LHCN-M2 (cell line): ENCODE measurements around the gene JAK3. TPM values are rescaled to one million over a fixed set of nuclear protein-coding genes. Genes with fewer than 3 reads are reported as not detected.
"Not testable (repeated sequence)": the region's sequence is repeated elsewhere in the genome, so short reads cannot be mapped to it uniquely, and the experiment has no call there.

Experiments used
- DNase-seq: peaks from one replicate; pipeline ENCODE4 v3.0.0-alpha.2; 2012; ENCODE audit warnings: low read depth
- polyA plus RNA-seq: library from polyadenylated mRNA; unstranded; fragments of >200 nt; gene quantifications from one replicate; pipeline ENCODE4 v1.2.1, GENCODE V29; 2012; ENCODE audit warnings: missing spikeins
- total RNA-seq: library from RNA; depleted of rRNA; stranded (reverse); fragments of >200 nt; gene quantifications from 2 replicates; pipeline ENCODE4 v1.2.3, GENCODE V29; 2014; rRNA removed

JAK3 gene
- 0.45 TPM in 1 of 2 replicates, not detected in the other for total RNA-seq
- polyA plus RNA-seq, result 0.05 TPM

DNA sequence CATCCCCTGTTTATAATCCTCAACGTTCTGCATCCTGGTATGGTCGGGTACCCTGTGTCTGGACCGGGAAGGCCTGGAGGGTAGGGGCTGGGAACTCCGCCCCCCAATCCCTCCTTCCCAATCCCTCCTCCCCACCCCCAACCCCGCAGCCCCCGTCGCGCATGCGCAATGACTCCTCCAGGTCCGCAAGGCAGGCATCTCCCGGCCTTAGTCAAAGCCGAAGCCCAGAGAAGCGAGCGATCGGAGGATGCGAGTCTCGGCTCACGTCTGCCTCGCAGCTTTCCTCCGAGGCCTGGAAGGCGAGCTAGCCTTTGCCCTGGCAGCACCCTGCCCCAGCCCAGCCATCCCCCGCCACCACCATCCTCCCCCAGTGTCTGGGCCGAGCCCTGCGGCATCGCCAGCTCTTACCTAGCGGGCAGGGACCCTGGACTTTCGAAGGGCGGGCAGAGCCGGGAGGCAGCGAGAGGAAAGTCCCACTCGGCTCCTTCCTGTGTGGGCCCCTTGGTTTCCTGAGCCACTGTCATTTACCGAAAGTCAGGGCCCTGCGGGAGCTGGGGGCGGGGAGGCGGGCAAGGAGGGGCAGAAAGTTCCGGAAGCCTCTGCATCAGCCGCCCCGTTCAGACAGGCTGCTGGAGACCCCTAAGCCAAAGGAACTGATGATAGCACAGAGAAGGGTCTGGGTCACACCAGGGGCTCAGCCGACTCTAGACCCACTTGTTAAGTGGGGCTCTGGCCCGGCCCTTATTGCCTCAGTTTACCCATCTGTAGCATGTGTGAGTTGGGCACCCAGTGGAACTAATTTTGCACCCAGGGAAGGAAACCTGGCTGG lies at the start of gene JAK3:
Gene JAK3 (minus strand): TSS at position 445 of the 829 bp plus-strand sequence. CDS start 3,565 bp downstream, outside the sequence.
- no peak for DNase-seq

DNA sequence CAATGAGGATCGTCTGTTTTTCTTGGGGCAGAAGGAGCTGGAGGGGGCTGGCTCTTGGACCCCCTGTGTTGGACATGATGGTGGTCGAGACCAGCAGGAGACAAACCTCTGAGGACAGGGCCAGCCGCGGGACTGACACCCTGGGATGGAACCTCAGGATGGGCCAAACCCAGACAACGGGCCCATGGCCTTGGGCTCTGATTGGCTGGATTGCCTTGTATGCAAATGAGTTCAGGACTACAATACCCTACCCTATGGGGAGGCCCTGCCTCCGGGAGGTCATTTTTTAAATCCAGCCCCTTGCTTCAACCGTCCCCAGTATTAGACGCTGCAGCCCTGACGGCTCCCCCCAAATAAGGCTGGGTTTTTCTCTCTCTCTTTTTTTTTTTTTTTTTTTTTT lies 46.0 kb upstream of the JAK3 start:
- no peak for DNase-seq

DNA sequence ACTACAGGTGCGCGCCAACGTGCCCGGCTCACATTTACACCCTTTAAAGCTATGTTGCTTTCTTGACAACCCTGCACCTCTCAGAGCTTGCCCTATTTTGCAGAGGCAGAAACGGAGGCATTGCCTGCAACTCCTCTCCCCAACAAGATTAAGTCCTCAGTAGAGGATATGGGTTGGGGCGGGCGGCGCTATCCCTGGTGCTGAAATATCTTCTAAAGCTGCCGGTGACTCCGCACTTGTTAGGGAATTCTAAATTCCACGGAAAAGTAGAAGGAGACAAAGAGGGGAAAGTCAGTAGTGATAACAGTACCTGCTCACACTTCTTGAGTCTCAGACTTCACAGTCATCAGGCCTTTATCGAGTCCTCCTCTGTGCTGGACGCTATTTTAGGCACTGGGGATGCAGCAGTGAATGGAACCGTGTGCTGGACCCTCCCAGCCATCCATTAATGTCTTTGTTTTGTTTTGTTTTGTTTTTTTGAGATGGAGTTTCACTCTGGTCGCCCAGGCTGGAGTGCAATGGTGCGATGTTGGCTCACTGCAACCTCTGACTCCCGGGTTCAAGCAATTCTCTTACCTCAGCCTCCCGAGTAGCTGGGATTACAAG lies 41.9 kb upstream of the JAK3 start:
- peak; percentile 33 for DNase-seq

DNA sequence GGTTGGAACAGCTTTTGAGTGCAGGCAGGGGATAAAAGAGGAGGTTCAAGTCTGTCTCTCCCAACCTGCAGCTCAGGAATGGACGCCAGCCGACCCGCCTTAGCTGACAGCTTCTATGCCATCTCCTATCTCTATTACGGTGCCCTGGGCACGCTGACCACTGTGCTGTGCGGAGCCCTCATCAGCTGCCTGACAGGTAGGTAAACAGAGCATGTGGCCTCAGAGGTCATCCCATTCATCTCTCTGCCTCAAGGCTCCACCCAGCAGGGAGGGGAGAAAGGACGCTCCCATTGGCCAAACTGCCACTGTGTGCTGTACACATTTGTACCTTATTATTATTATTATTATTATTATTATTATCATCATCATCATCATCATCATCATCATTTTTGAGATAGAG lies 40.5 kb upstream of the JAK3 start:
- DNase-seq, result no peak

DNA sequence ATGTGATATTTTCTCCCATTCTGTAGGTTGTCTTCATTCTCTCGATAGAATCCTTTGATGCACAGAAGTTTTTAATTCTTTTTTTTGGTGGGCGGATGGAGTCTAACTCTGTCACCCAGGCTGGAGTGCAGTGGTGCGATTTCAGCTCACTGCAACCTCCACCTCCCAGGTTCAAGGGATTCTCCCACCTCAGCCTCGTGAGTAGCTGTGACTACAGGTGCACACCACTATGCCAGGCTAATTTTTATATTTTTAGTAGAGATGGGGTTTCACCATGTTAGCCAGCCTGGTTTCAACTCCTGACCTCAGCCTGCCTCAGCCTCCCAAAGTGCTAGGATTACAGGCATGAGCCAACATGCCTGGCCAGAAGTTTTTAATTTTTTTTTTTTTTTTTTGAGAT lies 39.4 kb upstream of the JAK3 start:
- not testable (repeated sequence) for DNase-seq

DNA sequence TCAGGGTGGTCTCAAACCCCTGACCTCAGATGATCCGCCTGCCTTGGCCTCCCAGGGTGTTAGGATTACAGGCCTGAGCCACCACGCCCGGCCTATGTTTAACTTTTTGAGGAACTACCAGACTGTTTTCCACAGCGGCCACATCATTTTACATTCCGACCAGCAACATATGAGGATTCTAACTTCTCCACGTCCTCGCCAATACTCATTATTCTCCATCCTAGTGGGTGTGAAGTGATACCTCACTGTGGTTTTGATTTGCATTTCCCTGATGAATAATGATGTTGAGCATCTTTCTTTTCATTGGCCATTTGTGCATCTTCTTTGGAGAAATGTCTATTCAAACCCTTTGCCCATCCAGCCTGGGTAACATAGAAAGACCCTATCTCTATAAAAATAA lies 38.7 kb upstream of the JAK3 start:
- no peak for DNase-seq

DNA sequence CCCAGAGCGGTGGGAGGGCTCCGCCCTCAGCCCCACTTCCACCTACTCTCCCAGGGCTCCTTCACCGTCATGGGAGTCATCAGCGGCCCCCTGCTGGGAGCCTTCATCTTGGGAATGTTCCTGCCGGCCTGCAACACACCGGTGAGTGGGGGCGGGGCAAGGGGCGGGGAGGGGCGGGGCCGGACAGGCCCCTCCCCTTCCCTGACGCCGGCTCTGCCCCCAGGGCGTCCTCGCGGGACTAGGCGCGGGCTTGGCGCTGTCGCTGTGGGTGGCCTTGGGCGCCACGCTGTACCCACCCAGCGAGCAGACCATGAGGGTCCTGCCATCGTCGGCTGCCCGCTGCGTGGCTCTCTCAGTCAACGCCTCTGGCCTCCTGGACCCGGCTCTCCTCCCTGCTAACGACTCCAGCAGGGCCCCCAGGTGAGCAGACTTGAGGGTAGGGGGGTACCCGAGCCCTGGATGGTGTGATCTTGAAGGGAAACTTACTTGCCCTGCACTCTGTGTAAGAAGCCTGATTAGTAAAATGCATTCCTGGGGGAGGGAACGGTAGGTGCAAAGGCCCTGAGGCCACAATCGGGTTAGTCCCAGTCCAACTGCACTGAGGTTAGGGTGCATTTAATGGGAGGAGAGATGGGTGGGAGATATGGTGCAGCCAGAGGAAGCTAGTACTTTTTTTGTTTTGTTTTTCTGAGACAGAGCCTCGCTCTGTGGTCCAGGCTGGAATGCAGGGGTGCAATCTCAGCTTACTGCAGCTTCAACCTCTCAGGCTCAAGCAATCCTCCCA lies 36.0 kb upstream of the JAK3 start:
- no peak for DNase-seq

DNA sequence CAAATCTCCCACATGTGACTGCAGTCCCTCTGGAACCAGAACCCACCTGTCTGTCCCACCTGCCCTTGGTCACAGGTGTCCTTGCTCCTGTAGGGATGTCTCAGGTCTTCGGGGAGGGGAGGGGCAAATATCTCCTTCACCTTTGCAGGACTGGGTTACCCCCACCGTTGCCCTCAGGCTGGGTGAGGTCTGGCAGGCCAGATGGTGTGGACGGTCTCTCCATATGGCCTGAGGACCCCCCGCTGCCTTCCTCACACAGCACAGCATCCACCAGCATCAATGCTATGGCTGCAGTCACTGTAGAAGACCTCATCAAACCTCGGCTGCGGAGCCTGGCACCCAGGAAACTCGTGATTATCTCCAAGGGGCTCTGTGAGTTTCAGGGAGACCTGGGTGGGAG lies 33.9 kb upstream of the JAK3 start:
- DNase-seq, result no peak

DNA sequence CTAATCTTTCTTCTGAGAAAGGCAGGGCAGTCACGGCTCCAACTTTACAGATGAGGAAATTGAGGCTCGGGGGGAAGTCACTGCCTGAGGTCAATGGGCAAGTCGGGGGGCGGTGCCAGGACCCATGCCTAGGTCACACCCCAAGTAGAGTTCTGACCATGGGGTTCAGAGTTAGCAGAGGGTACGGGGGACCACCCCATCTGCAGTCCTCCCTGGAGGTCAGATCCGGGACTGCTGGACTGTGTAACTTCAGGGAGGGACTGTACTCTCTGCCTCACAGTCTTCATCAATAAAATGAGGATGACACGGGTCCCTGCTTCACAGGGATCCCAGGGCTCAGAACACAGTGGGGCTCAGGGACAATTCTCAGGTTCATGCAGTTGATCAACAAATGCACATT lies 31.7 kb upstream of the JAK3 start:
- no peak for DNase-seq

DNA sequence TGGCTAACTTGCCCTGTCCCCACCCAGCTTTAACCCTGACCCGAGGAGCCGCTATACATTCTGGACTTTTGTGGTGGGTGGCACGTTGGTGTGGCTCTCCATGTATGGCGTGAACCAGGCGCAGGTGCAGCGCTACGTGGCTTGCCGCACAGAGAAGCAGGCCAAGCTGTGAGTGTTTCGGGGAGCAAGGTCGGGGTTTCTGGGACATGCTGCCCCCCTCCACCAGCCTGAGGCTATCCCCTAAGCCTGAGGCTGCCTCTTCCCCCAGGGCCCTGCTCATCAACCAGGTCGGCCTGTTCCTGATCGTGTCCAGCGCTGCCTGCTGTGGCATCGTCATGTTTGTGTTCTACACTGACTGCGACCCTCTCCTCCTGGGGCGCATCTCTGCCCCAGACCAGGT lies 29.9 kb upstream of the JAK3 start:
- DNase-seq, result no peak

DNA sequence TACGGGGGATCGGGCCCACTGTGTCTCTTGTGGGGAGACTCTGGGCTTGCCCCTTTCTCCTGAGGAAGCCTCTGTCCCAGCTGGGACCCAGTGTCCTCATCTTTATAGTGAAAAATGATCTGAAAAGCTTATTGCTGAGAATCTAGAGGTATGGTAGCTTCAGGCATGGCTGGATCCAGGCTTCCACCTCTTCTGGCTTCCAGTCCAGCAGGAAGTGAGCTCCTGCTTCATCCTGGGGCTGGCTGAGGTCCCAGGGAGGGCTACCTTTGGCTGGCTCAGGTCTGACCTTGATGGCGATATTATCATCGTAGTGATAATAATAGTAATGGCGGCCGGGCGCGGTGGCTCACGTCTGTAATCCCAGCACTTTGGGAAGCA lies 27.0 kb upstream of the JAK3 start:
- no peak for DNase-seq

DNA sequence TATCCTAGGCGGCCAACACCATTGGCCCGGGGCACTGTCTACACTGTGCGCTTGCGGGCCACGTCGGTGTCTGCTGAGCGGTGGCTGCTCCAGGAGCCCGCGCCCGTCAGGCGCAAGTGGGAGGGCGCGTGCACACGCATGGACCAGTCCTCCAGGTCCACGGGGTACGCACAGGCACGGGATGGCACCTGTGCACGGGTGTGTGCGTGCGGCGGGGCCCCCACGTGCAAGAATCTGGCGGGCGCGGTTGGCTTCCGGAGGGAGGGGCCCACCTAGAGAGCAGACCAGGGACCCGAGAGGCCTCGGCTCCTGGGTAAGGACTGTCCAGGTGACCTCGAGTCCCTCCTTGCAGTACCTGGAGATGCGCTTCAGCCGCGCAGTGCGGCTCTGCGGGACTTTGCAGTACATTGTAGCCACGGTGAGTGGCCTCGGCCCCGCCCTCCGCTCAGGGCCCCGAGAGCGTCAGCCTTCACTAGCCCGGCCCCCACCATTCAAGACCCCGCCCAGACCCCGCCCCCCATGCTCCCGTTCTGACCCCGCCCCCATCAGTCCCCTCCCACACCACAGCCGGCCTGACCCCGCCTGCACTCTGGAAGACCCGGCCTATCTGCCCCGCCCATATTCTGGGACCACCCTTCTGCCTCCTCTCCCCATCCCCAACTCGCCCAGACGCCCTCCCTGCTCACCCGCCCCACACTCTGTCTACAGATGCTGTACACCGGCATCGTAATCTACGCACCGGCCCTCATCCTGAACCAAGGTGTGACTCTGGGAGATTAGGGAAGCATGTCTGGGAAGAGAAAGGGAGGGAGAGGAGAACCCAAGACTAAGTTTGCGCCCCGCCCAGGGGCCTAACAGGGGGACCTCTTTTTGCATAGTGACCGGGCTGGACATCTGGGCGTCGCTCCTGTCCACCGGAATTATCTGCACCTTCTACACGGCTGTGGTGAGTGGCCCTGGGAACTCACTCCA lies 26.3 kb upstream of the JAK3 start:
- DNase-seq, result no peak

DNA sequence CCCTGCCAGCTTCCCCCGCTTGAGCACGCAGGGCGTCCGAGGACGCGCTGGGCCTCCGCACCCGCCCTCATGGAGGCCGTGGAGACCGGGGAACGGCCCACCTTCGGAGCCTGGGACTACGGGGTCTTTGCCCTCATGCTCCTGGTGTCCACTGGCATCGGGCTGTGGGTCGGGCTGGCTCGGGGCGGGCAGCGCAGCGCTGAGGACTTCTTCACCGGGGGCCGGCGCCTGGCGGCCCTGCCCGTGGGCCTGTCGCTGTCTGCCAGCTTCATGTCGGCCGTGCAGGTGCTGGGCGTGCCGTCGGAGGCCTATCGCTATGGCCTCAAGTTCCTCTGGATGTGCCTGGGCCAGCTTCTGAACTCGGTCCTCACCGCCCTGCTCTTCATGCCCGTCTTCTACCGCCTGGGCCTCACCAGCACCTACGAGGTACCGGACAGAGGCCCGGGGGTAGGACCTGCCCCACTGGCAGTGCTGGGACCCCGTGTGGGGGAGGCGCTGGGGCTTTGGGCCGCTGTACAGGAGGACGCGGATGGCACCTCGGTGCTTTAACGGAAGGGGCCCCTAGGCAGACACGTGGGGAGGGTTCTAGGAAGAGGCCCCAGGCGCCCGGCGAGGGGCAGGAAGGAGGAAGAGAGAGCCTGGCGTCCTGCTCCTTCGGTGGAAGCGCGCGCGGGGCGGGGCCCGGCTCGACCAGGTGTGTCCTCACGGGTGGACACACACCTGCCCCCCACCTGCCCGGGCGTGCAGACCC lies 24.6 kb upstream of the JAK3 start:
- no peak for DNase-seq

DNA sequence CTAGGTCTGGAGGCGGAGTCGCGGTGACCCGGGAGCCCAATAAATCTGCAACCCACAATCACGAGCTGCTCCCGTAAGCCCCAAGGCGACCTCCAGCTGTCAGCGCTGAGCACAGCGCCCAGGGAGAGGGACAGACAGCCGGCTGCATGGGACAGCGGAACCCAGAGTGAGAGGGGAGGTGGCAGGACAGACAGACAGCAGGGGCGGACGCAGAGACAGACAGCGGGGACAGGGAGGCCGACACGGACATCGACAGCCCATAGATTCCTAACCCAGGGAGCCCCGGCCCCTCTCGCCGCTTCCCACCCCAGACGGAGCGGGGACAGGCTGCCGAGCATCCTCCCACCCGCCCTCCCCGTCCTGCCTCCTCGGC lies 24.1 kb upstream of the JAK3 start, which contains the start of gene SLC5A5:
Gene SLC5A5 (plus strand): TSS at position 68 of the 373 bp plus-strand sequence. CDS start 375 bp downstream, outside the sequence.
- no peak for DNase-seq

DNA sequence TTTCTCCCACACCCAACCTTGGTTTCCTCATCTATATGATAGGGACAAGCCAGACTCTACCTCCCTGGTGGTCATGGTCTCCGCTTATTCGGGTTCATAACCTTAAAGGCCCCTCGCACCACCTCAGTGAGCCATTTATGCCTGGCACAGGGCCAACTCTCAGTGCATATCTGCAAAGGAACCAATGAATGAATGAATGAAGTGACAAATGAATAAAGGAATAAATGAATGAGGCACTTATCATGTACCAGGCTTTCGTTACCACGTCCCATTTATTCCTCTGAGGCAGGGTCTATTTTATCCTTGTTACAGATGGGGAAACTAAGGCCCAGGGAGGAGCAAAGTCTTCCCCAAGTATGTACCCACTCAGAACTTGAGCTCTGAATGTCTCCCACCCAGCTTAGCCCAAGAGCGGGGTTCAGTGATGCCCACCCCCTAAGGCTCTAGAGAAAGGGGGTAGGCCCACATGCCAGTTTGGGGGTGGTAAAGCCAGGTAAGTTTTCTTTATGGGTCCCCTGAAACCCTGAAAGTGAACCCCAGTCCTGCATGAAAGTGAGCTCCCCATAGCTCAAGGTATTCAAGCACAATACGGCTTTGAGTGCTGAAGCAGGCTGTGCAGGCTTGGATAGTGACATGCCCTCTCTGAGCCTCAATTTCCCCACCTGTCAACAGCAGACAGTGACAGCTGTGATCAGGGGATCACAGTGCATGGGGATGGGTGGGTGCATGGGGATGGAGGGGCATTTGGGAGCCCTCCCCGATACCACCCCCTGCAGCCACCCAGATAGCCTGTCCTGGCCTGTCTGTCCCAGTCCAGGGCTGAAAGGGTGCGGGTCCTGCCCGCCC lies 23.5 kb upstream of the JAK3 start:
- no peak for DNase-seq

DNA sequence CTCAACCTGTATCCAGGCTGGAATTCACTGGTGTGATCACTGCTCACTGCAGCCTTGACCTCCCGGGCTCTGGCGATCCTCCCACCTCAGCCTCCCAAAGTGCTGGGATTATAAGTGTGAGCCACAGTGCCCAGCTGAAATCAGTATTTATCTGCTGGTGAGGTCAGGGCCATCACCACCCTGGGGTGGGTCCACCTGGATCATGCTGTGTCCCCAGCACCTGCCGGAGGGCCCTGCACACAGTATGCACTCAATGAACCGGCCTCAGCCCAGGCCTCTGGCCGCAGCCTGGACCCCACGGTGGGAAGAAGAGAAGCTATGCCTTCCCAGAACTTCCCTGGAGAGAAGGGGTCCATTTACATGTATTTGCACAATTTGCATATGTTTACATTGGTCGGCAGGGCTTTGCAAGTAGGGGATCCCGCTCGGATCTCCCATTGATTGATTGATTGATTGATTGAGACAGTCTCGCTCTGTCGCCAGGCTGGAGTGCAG lies 21.4 kb upstream of the JAK3 start:
- DNase-seq, result no peak

DNA sequence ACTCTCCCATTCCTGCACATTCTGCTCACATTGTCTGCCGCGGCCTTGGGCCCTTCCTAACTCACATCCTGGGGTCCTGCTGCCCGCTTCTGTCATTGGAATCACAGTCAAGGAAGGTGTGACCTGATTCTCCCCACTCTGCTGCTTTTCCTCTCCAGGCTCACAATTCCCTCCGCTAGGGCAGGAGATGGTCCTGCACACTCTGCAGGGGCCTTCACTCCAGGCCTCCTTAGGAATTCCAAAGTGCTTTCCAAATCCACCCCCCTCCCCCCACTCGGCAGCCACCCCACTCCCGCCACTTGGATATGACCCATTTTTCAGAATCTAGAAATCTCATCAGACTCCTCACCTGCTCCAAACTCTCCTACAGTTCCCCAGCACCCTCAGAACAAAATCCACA lies 20.9 kb upstream of the JAK3 start:
- no peak for DNase-seq

DNA sequence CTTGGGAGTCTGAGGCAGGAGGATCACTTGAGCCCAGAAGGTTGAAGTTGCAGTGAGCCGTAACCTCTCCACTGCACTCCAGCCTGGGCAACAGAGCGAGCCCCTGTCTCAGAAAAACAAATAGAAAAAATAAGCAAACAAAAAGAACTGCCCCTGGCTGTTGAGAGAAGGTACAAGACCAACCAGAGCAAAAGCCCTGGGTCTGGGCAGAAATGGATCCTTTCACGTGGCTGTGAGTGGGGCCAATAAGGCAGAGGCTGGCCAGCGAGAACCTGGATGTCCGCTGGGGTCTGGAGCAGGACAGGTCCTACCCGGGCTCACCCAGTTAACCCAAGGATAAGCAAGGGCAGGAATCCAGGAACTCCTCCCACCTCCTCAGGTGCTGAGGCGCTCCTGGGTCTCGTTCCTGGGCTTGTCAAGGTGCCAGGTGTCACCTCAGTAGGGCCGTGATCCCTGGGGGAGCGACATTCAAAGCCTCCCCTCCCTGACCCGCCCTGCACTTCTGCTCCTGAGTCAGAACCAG lies 19.2 kb upstream of the JAK3 start:
- DNase-seq, result no peak
